ENCODE data around the gene HNRNPA1L2.
"Not testable (repeated sequence)": the region's sequence is repeated elsewhere in the genome, so short reads cannot be mapped to it uniquely, and the experiment has no call there.

Gene HNRNPA1L2

DNA sequence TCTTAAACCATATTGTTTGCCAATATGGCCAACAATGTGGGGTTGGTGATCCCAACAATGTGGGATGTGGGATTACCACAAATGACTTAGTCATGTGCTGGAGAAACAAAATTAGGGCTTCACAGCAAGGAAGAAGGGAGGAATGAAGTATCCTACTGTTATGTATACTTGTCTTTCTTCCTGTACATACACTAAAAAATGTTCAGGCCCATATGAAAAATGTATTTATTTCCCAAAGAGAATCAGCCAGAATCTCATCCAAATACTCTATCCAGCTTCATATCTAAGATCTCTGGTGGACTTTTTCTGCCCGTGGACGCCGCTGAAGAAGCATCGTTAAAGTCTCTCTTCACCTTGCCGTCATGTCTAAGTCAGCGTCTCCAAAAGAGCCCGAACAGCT lies at the start of gene HNRNPA1L2:
Gene HNRNPA1L2, plus strand, starts transcription at position 301 of the 400 bp plus-strand sequence. Its CDS starts 62 bp downstream, at position 363.
- no peak for DNase-seq (ENCODE audit: low read depth)
- no peak within 1 kb of the TSS for H3K4me3 ChIP-seq (ENCODE audit: low read depth, low read length)

DNA sequence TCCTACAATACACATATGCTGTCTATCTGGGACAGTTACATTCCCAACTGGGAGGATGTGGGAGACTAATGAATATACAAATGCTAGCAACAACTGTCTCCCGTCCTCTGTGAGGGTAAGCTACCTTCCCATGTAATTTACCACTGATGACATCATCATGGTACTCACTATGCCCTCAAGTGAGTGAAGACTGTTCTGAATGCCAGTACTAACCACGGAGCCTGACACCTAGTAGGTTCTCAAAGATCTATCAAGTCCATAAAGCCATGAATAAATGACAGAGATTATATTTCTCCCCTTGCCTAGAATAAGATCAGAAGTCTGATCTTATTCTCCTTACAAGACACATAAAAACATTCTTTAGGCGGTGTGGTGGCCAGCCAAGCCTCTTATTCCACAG lies 49.1 kb upstream of the HNRNPA1L2 start:
- not testable (repeated sequence) for H3K4me3 ChIP-seq (ENCODE audit: low read depth, low read length); DNase-seq (ENCODE audit: low read depth)

DNA sequence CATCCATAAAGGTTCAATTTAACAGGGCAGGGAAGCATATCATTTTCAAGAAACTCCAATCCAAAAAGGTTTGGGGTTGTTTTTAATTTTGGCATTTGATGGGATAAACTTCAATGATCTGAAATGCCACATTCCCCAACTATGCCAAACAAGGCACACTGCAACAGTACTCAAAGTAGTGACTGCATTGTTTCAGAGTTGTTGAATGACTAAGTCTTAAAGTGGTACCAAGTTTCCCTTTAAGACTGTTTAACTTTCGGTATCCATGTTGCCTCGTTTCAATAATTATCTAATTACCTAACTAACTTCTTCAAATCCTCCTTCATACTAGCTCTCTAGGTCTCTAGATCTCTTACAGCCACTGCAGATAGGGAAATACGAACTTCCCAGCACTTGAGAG lies 48.4 kb upstream of the HNRNPA1L2 start:
- not testable (repeated sequence) for DNase-seq (ENCODE audit: low read depth); H3K4me3 ChIP-seq (ENCODE audit: low read depth, low read length)

DNA sequence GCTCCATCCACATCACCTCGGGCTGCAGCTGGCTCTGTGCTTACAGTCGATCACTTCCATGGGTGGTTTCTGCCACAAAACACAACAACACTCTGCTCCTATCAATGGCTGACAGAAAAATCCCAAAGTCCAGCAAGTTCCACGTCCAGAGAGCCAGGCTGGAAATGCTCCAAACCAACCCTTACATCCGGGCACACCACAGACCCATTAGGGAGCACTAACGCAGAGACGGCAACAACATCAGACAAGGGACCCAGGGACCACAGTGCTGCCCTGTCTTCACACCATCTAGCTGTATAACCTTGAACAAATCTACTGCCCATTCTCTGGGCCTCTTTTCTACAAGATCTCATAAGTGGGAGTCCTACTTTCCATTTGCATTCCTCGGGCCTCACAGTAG lies 47.9 kb upstream of the HNRNPA1L2 start:
- not testable (repeated sequence) for H3K4me3 ChIP-seq (ENCODE audit: low read depth, low read length); DNase-seq (ENCODE audit: low read depth)

DNA sequence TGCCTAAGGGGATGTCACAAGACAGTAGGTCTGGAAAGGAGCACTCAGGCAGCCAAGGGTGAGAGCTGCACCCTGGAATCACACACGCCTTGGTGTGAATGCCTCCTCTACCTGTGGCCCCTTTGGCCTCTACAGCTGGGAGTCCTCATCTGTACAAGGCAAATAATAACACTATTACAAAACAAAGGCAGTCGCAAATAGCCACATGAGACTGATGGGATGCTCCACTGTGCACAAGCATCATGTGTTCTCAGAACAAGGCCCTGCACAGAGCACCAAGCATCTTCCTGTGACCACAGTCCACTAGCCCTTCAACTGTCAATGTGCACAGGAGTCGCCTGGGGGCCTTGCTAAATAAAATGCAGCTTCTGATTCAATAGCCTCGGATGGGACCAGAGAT lies 44.6 kb upstream of the HNRNPA1L2 start:
- no peak for DNase-seq (ENCODE audit: low read depth)

DNA sequence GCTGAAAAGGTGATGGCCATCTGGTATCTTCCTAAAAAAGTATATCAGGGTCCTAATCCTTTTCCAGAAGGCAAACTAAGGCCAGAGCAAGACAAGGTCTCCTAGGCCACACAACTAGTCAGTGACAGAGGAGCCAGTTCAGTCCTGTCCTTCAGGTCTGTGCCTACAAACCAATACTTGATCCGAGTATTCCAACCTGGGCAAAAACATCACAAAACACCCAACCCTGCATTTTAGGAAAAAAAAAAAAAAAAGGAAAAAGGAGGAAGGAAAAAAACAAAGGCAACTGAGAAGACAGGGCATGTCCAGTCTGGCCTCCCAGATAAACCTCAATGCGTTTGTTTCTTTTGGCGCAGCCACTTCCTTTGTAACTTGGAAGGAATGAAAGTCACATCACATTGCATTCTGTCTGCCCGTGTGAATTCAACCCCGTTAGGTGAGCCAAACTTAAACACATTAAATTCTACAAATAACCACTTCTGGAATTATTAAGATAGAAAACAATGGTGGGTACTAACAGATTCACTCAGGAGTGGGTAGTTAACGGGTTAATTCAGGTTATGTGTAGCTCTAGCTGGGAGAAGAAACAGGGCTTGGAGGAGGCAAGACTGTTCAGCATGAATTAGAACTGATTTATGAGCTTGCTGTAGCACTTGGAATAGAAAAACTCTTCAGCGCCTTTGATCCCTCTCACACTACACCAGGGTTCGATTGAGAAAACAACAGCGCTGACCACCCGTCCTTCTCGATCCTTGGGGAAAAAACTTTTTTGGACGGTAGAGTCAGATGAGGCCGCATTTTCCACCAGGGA lies 43.0 kb upstream of the HNRNPA1L2 start:
- H3K4me3 ChIP-seq (ENCODE audit: low read depth, low read length): peak overlapping the region; percentile 67
- DNase-seq (ENCODE audit: low read depth): no peak

More for the DNA sequence above, 44.6 kb upstream of the HNRNPA1L2 start:
- H3K4me3 ChIP-seq (ENCODE audit: low read depth, low read length): no peak overlapping the region

DNA sequence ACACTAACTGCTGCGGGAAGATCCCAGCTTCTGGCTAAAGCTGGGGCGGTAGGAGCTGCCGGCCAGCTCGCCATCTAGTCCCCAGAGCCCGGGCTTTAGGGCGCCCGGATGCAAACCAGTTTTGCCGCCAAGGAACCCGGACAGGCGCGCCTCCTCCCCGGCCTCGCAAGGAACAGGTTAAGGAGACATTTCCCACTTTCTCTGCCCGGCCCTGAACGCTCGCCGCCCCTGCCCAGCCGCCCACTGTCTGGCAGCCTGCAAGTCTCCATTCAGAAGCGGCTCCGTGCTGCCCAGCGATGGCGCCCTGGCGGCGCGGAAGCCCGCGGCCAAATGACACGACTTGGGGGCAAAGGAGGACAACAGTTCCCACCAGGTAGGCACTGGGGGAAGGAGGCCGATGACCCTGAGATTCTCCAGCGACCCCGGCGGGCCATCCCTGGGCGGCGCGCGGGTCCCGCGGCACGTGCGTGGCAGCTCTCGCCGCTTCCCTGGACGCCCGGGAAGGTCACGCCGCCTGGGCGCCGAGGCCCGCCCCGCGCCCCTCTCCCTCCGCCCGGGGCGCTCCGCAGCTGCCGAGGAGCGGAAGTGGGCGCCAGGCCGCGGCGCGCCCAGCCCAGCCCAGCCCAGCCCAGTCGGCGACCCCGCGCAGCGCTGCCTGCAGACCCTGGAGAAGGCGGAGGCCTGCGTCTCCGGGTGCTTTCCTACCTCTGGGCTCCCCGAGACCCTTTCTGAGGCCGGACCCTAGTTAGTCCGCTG lies 42.2 kb upstream of the HNRNPA1L2 start:
- H3K4me3 ChIP-seq (ENCODE audit: low read depth, low read length): peak overlapping the region; percentile 67
- no peak for DNase-seq (ENCODE audit: low read depth)

DNA sequence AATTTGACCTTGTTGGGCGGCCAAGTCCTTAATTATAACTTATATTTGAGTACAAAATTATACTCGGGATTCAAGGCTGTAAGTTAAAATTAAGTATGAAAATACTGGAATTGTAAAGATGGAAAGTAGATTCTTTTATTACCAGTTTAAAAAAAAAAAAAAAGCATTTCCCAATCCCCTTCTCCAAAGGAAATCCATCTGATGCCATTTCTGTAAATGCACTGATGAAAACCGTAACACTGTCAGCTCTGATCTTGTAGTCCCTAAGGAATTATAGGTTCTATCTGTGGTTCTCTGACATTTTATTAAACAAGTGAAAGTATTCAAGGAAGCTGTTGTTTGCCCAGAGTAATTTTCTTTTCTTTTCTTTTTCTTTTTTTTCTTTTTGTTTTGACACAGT lies 41.6 kb upstream of the HNRNPA1L2 start:
- peak overlapping the region; percentile 67 for H3K4me3 ChIP-seq (ENCODE audit: low read depth, low read length)
- DNase-seq (ENCODE audit: low read depth): no peak

DNA sequence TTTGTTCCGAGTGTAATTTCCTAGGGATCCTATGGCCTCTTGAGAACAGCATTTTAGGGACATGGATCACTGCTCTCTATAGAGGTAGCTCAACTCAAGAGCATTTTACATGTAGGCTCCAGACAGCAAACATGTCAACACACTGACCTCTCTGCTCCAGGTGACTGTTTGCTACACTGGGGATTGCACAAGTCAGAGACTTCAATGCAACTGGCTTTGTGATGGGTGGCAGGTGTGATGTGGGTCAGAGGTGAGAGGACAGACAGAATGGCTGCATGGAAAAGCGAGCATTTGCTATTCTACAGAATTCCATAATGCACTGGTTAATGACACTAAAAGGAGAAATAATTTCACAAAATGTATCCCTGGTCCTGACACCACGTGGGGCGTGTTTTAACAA lies 38.9 kb upstream of the HNRNPA1L2 start:
- H3K4me3 ChIP-seq (ENCODE audit: low read depth, low read length); DNase-seq (ENCODE audit: low read depth): not testable (repeated sequence)

DNA sequence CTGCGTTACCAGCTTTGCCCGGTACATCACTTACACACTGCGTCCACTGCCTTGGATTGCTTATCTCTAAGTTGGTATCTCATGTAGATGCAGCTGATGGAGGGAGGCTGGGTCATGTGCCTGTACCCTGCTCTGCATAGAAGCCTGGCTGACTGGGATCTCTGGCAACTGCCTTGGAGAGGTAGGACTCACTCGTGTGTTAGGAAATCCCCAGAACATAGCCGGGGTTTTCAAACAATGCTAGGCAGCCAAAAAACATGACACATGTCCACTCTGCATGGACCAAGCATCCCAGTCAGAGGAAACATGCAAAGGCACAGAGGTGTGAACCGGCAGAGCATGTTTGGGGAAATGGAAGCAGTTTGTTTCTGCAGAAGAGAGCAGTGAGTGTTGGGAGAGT lies 36.1 kb upstream of the HNRNPA1L2 start:
- DNase-seq (ENCODE audit: low read depth); H3K4me3 ChIP-seq (ENCODE audit: low read depth, low read length): not testable (repeated sequence)

DNA sequence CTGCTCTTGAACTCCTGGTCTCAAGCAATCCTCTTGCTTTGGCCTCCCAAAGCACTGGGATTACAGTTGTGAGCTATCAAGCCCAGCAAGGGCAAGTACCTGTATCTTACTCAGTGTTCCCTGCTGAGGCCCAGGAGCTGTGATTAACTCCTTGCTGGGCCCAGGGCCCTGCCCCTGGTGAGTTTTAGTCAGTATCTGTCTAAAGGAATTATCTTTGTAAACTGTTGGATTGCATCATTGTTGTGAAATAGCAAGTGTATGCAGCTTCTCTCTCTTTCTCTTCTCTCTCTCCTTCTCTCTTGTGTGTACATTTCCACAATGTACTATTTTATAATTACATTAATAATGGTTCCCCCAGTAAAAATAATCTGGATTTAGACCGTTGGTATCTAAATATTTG lies 35.4 kb upstream of the HNRNPA1L2 start:
- not testable (repeated sequence) for DNase-seq (ENCODE audit: low read depth)

DNA sequence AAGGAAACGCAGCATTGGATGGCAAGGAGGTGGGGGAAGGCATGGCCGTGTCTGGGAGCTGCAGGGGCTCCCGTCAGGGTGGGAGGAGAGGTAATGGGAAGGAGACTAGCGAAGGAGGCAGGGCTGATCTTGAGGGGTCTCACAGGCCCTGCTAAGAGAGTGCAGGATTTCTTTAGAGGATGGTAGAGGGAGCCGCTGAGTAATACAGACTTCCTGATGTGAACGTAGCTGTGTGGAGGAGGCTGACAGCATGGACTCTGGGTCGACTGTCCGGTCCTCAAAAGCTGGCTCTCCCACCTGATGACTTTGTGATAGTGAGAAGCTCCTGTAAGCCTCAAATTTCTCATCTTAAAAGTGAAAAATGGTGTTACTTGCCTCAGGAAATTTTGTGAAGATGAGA lies 34.0 kb upstream of the HNRNPA1L2 start:
- not testable (repeated sequence) for DNase-seq (ENCODE audit: low read depth); H3K4me3 ChIP-seq (ENCODE audit: low read depth, low read length)

More for the DNA sequence above, 35.4 kb upstream of the HNRNPA1L2 start:
- H3K4me3 ChIP-seq (ENCODE audit: low read depth, low read length): not testable (repeated sequence)

DNA sequence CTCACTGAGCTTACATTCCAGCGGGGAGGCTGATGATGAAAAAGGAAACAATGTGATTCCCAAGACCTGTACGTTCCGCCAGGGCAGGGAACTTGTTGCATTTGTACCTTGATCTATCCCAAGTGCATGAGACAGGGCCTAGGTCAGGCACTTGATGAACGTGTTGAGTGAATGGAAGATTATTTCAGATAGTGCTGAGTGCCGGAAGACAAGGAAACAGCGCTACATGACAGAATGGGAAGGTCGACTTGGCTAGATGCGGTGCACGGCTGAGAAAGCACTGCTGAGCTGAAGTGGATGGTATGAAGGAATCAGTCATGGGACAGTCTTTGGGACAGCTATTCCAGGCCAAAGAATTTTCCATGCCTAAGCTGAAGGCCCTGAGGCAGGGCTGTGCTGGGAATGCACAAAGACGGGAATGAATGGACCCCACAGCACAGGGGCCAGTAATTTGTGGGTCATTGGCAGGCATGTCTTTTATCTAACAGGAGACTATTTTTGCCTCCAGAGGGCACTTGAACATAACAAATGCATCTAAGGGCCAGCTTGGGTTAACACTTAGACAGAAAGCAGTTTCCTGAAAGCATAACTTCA lies 33.1 kb upstream of the HNRNPA1L2 start:
- H3K4me3 ChIP-seq (ENCODE audit: low read depth, low read length); DNase-seq (ENCODE audit: low read depth): not testable (repeated sequence)

DNA sequence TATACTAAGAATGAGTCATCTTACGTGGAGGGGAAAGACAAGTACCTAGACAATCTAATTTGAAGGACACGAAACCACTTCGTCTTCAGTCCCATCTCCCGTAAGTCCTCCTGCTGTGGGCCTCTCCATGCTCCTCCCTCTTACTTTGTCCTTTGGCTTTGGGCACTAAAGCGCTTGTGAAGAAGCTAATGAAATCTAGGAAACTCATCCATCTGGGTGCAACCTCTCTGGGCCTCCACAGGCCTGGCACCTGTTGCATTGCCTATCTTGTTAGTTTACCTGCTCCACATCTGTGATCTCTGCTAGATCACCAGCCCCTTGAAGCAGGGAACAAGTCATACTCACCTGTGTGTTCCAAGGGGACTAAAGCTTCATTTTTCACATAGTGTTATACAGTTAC lies 32.1 kb upstream of the HNRNPA1L2 start:
- not testable (repeated sequence) for DNase-seq (ENCODE audit: low read depth)

DNA sequence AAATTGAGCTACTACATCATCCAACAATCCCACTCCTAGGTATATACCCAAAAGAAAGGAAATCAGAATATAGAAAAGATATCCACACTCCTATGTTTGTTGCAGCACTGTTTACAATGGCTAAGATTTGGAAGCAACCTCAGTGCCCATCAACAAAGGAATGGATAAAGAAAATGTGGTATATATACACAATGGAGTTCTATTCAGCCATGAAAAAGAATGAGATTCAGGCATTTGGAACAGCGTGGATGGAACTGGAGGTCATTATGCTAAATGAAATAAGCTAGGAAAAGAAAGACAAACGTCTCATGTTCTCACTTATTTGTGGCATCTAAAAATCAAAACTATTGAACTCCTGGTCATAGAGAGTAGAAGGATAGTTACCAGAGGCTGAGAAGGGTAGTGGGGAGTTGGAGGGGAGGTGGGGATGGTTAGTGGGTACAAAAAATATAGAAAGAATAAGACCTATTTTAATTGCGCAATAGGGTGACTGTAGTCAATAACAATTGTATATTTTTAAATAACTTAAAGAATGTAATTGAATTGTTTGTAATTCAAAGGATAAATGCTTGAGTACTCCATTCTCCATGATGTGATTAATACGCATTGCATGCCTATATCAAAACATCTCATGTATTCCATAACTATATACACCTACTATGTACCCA lies 27.0 kb upstream of the HNRNPA1L2 start:
- no peak for DNase-seq (ENCODE audit: low read depth)
- no peak overlapping the region for H3K4me3 ChIP-seq (ENCODE audit: low read depth, low read length)

More for the DNA sequence above, 32.1 kb upstream of the HNRNPA1L2 start:
- not testable (repeated sequence) for H3K4me3 ChIP-seq (ENCODE audit: low read depth, low read length)

DNA sequence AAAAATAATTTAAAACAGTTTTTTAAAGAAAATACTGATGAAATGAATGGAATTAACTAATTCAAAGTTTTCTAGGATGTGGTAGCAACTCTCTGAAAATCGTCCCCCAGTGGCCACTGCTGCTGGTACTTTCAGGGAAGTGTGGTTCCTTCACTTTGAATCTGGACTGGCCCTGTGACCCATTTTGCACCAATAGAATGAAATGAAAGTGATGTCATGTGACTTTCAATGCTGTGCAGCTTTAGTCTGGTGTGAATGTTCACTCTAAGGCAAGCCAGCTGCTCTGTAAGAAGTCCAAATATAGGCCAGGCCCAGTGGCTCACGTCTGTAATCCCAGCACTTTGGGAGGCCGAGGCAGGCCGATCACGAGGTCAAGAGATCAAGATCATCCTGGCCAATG lies 26.4 kb upstream of the HNRNPA1L2 start:
- H3K4me3 ChIP-seq (ENCODE audit: low read depth, low read length): no peak overlapping the region
- no peak for DNase-seq (ENCODE audit: low read depth)

DNA sequence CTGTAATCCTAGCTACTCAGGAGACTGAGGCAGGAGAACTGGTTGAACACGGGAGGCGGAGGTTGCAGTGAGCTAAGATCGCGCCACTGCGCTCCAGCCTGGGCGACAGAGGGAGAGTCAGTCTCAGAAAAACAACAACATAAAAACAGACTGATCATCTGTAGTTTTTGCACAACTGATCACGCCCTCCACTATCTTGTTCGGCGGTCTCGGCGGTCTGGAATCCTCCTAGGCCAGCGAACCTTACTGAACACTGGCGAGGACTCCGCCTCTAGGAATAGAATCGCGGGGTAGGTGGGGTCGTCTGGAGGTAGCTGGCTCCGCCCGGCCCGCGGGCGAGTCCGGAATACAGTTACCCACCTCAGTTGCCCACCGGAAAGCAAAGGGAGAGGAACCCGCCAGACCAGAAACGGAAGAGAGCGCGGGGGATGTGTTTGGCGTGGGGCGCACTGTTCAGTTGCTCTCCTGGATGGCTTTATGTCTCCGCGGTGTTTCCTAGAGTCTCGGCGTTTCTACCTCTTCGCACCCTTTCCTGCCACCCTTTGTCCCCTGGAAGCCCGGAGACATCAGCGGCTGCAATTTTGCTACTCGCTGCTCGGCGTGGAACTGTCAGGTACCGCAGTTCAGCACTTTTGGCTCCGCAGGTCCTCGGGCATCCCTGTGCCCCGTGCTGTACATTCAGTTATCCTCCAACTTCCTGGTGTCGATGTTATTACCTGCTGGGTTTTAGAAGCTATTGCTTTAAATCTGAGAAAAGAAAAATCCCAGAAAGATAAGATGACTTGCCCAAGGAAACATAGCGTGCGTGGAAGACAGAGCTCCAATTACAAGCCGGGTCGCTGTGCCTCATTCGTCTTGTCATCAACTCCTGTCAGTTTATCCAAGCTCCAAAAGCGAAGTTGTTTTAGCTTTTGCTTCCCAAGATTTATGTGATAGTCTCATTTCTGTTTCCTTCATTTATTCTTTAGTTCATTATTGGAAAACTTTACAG lies 24.9 kb upstream of the HNRNPA1L2 start:
- peak; percentile 56 for DNase-seq (ENCODE audit: low read depth)

DNA sequence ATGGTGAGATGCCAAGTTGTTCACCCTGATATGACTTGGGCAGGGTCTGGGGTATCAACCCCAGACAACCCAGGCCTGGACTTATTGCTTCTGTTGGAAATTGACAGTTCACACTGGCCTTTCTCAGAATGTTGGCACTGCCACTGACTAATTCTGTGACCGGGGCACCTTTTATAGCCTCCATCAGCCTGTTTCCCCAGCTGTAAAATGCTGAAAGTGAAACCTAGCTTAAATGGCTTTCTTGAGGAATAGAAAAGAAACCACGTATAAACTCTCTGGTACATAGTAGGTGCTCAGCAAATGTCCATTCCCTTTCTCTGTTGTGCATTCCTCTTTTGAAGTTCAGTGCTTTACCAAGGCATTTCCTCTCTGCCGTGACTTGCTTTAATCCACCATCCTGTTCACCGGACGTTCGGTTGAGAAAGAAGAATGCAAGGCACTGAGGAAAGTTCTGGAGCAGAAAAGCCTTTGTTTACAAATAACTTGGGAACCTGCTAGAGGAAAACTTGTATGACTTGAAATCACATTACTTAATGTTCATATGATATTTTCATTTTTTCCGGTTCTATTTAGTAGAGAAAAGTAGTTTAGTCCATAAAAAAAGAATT lies 11.0 kb upstream of the HNRNPA1L2 start:
- not testable (repeated sequence) for H3K4me3 ChIP-seq (ENCODE audit: low read depth, low read length); DNase-seq (ENCODE audit: low read depth)

More for the DNA sequence above, 24.9 kb upstream of the HNRNPA1L2 start:
- peak overlapping the region; percentile 93 for H3K4me3 ChIP-seq (ENCODE audit: low read depth, low read length)

All from skeletal muscle cell (primary cell).